Measurements from ENCODE around the gene FPR2. TPM values are rescaled to one million over a fixed set of nuclear protein-coding genes. Genes with fewer than 3 reads are reported as not detected.
A peak's percentile ranks its signal among the peaks of the same experiment; 100 is the strongest.

FPR2 gene
- total and polyA plus RNA-seq, 4 donors: 0.15 to 4.1 (median 2.4) TPM

- peaks cover 0 to 3% (median 2%) of the 10 kb centered on the region in 4 donors for H3K9me3 ChIP-seq (ENCODE audit: control insufficient read depth in 4 of 4, low read length in 3 of 4)
- no peaks in the 10 kb centered on the region for H3K4me1 ChIP-seq (ENCODE audit: control insufficient read depth in 4 of 4, insufficient read depth in 4 of 4, low read length in 3 of 4)
- no peak overlapping the region for H3K4me3 ChIP-seq (ENCODE audit: low read depth in 1 of 3, low read length in 3 of 3)
- no peaks in the 10 kb centered on the region for H3K27me3 ChIP-seq (ENCODE audit: control insufficient read depth in 4 of 4, insufficient read depth in 4 of 4, low read length in 3 of 4)
- H3K36me3 ChIP-seq (ENCODE audit: control insufficient read depth in 4 of 4, insufficient read depth in 3 of 4, low read depth in 1 of 4, low read length in 3 of 4): no peaks in the 10 kb centered on the region
- TF ChIP-seq JUND (IDR thresholded peaks at IDR 0.05): no peak
- no peak for TF ChIP-seq CTCF (IDR thresholded peaks at IDR 0.05; ENCODE audit: low read depth, low read length, missing input control)
- no peak for TF ChIP-seq FOXA1 (IDR thresholded peaks at IDR 0.05)
- TF ChIP-seq TAF1 (conservative IDR thresholded peaks at IDR 0.05): no peak
- TF ChIP-seq MAX (IDR thresholded peaks at IDR 0.05): no peak
- 61% methylated on average over 6 of the region's 6 CpGs for WGBS
- DNase-seq (ENCODE audit: low spot score): no peak
- peak overlapping the region; percentile 11 to 25 for H3K27ac ChIP-seq (ENCODE audit: low read depth in 1 of 2, low read length in 2 of 2)
- no peak overlapping the region for H3K9ac ChIP-seq (ENCODE audit: low read depth in 1 of 2, low read length in 2 of 2)
These were observed 23.3 kb downstream of the FPR2 start for GRCh38 chr19:51784109-51784785.

GRCh38 chr19:51784922-51785690 lies 24.1 kb downstream of the FPR2 start:
- Histone ChIP-seq H3K9me3 (ENCODE audit: control insufficient read depth in 4 of 4, low read length in 3 of 4) (peaks cover 1 to 8% (median 3%) of the 10 kb centered on the region in 4 donors), H3K4me1 (ENCODE audit: control insufficient read depth in 4 of 4, insufficient read depth in 4 of 4, low read length in 3 of 4) (no peaks in the 10 kb centered on the region), H3K9ac (ENCODE audit: low read depth in 1 of 2, low read length in 2 of 2) (no peak overlapping the region), H3K27me3 (ENCODE audit: control insufficient read depth in 4 of 4, insufficient read depth in 4 of 4, low read length in 3 of 4) (no peaks in the 10 kb centered on the region), H3K4me3 (ENCODE audit: low read depth in 1 of 3, low read length in 3 of 3) (no peak overlapping the region), H3K27ac (ENCODE audit: low read depth in 1 of 2, low read length in 2 of 2) (peak overlapping the region; percentile 36 to 40), H3K36me3 (ENCODE audit: control insufficient read depth in 4 of 4, insufficient read depth in 3 of 4, low read depth in 1 of 4, low read length in 3 of 4) (no peaks in the 10 kb centered on the region)
- WGBS: 70% methylated on average over 6 of the region's 6 CpGs
- DNase-seq (ENCODE audit: low spot score): no peak
- TF ChIP-seq SP1 (IDR thresholded peaks at IDR 0.05) (no peak), MAX (IDR thresholded peaks at IDR 0.05) (no peak), HNF4G (IDR thresholded peaks at IDR 0.05) (no peak), JUND (IDR thresholded peaks at IDR 0.05) (peak in 1 of 2 donors; percentile 16), FOXA2 (IDR thresholded peaks at IDR 0.05) (no peak)

- Histone ChIP-seq H3K4me1 (ENCODE audit: control insufficient read depth in 4 of 4, insufficient read depth in 4 of 4, low read length in 3 of 4) (no peaks in the 10 kb centered on the region), H3K4me3 (ENCODE audit: low read depth in 1 of 3, low read length in 3 of 3) (no peak overlapping the region), H3K9me3 (ENCODE audit: control insufficient read depth in 4 of 4, low read length in 3 of 4) (peaks cover 0 to 8% (median 2%) of the 10 kb centered on the region in 4 donors), H3K27me3 (ENCODE audit: control insufficient read depth in 4 of 4, insufficient read depth in 4 of 4, low read length in 3 of 4) (no peaks in the 10 kb centered on the region), H3K27ac (ENCODE audit: low read depth in 1 of 2, low read length in 2 of 2) (no peak overlapping the region), H3K9ac (ENCODE audit: low read depth in 1 of 2, low read length in 2 of 2) (no peak overlapping the region), H3K36me3 (ENCODE audit: control insufficient read depth in 4 of 4, insufficient read depth in 3 of 4, low read depth in 1 of 4, low read length in 3 of 4) (no peaks in the 10 kb centered on the region)
- 52% methylated on average over 6 of the region's 6 CpGs for WGBS
- DNase-seq (ENCODE audit: low spot score): no peak
- TF ChIP-seq EGR1 (IDR thresholded peaks at IDR 0.05; ENCODE audit: low read depth in 2 of 2): no peak
- TF ChIP-seq FOXA2 (IDR thresholded peaks at IDR 0.05): no peak
- no peak for TF ChIP-seq HNF4A (conservative IDR thresholded peaks at IDR 0.05)
- no peak for TF ChIP-seq CTCF (IDR thresholded peaks at IDR 0.05; ENCODE audit: low read depth, low read length, missing input control)
- no peak for TF ChIP-seq HNF4G (IDR thresholded peaks at IDR 0.05)
- TF ChIP-seq JUND (IDR thresholded peaks at IDR 0.05): no peak
- TF ChIP-seq ATF3 (IDR thresholded peaks at IDR 0.05): no peak
- TF ChIP-seq NR2F2 (IDR thresholded peaks at IDR 0.05): no peak
- TF ChIP-seq YY1 (IDR thresholded peaks at IDR 0.05): no peak
- no peak for TF ChIP-seq RAD21 (IDR thresholded peaks at IDR 0.05)
- TF ChIP-seq REST (IDR thresholded peaks at IDR 0.05): no peak
- TF ChIP-seq FOXA1 (IDR thresholded peaks at IDR 0.05): no peak
These were observed 25.9 kb downstream of the FPR2 start for GRCh38 chr19:51786646-51787494.
